Loucy (cell line): Measurements from ENCODE around the gene L3MBTL3.

Experiments used
- H2AFZ ChIP-seq: fragments of 200-600 bp; sonication (generic); 2 replicates; pipeline ENCODE4 v1.6.0; 2016; ENCODE audit warnings: antibody characterized with exemption, mild to moderate bottlenecking, low read length, moderate library complexity
- H3F3A ChIP-seq: fragments of 200-600 bp; 2 replicates; pipeline ENCODE4 v1.6.0; 2016; ENCODE audit warnings: antibody characterized with exemption, low read depth, mild to moderate bottlenecking
- H3K27me3 ChIP-seq: fragments of 200-600 bp; sonication (generic); 2 replicates; pipeline ENCODE4 v1.6.1; 2014; ENCODE audit warnings: low read length, mild to moderate bottlenecking; ENCODE audit not compliant: insufficient read depth, poor library complexity, severe bottlenecking
- H3K36me3 ChIP-seq: fragments of 200-600 bp; sonication (generic); 2 replicates; pipeline ENCODE4 v1.6.1; 2016; ENCODE audit warnings: low read length; ENCODE audit not compliant: insufficient read depth
- H3K4me1 ChIP-seq: fragments of 200-600 bp; sonication (generic); 2 replicates; pipeline ENCODE4 v1.5.1; 2014; ENCODE audit warnings: low read length, mild to moderate bottlenecking; ENCODE audit not compliant: insufficient read depth, poor library complexity, severe bottlenecking
- H3K4me2 ChIP-seq: fragments of 200-600 bp; sonication (generic); 2 replicates; pipeline ENCODE4 v1.6.0; 2014; ENCODE audit warnings: antibody characterized with exemption, low read length, low read depth, mild to moderate bottlenecking; ENCODE audit not compliant: poor library complexity, severe bottlenecking
- H3K4me3 ChIP-seq: fragments of 200-600 bp; sonication (generic); 2 replicates; pipeline ENCODE4 v1.5.1; 2014; ENCODE audit warnings: low read length, mild to moderate bottlenecking, mixed read lengths; ENCODE audit not compliant: poor library complexity, severe bottlenecking
- H3K79me2 ChIP-seq: fragments of 200-600 bp; sonication (generic); 2 replicates; pipeline ENCODE4 v1.6.1; 2014; ENCODE audit warnings: low read length; ENCODE audit not compliant: insufficient read depth
- H3K9ac ChIP-seq: fragments of 200-600 bp; sonication (generic); 2 replicates; pipeline ENCODE4 v1.6.0; 2014; ENCODE audit warnings: mild to moderate bottlenecking, low read depth, low read length, moderate library complexity; ENCODE audit not compliant: poor library complexity, severe bottlenecking
- H3K9me2 ChIP-seq: fragments of 200-600 bp; sonication (generic); replicated peaks from 2 replicates; pipeline ENCODE4 v1.6.1; 2016; ENCODE audit warnings: low read depth, low read length, mixed read lengths
- H3K9me3 ChIP-seq: fragments of 200-600 bp; sonication (generic); 2 replicates; pipeline ENCODE4 v1.6.1; 2014; ENCODE audit warnings: mild to moderate bottlenecking, antibody characterized with exemption, low read length, low read depth; ENCODE audit not compliant: insufficient read depth
- H4K20me1 ChIP-seq: fragments of 200-600 bp; sonication (generic); 2 replicates; pipeline ENCODE4 v1.6.0; 2014; ENCODE audit warnings: antibody characterized with exemption, low read length, mild to moderate bottlenecking; ENCODE audit not compliant: insufficient read depth, poor library complexity, severe bottlenecking
- EZH2phosphoT487 ChIP-seq: fragments of 200-600 bp; IDR thresholded peaks from 2 replicates; pipeline ENCODE4 v1.6.1; 2018; ENCODE audit warnings: antibody characterized with exemption, mild to moderate bottlenecking, moderate library complexity, borderline replicate concordance
- TF ChIP-seq, protein P1 (sequence below): fragments of 200-600 bp; sonication (generic); conservative IDR thresholded peaks from 2 replicates; pipeline ENCODE4 v1.5.1; 2014; ENCODE audit warnings: mild to moderate bottlenecking, antibody characterized with exemption, low read length

Gene L3MBTL3

GRCh38 chr6:130111031-130111430, 92.7 kb downstream of the L3MBTL3 start:
- Histone ChIP-seq H3K79me2 (no peaks in the 10 kb centered on the region), H2AFZ (no peak overlapping the region), H4K20me1 (no peaks in the 10 kb centered on the region), H3K9ac (no peak overlapping the region), H3F3A (no peaks in the 10 kb centered on the region), H3K36me3 (0 out of 2 replicates have a peak, but pooled peaks cover 3% of the 10 kb centered on the region), H3K9me2 (no peaks in the 10 kb centered on the region), H3K4me3 (no peak overlapping the region), H3K27me3 (no peaks in the 10 kb centered on the region), H3K9me3 (no peaks in the 10 kb centered on the region), H3K4me2 (no peak overlapping the region), H3K4me1 (no peaks in the 10 kb centered on the region)
- TF ChIP-seq EZH2phosphoT487 = no peak
- TF ChIP-seq, protein P1, sequence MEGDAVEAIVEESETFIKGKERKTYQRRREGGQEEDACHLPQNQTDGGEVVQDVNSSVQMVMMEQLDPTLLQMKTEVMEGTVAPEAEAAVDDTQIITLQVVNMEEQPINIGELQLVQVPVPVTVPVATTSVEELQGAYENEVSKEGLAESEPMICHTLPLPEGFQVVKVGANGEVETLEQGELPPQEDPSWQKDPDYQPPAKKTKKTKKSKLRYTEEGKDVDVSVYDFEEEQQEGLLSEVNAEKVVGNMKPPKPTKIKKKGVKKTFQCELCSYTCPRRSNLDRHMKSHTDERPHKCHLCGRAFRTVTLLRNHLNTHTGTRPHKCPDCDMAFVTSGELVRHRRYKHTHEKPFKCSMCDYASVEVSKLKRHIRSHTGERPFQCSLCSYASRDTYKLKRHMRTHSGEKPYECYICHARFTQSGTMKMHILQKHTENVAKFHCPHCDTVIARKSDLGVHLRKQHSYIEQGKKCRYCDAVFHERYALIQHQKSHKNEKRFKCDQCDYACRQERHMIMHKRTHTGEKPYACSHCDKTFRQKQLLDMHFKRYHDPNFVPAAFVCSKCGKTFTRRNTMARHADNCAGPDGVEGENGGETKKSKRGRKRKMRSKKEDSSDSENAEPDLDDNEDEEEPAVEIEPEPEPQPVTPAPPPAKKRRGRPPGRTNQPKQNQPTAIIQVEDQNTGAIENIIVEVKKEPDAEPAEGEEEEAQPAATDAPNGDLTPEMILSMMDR = no peak

- no peaks in the 10 kb centered on the region for H3K9me3 ChIP-seq
- H2AFZ ChIP-seq = no peak overlapping the region
- TF ChIP-seq EZH2phosphoT487 = no peak
- TF ChIP-seq, protein P1 = no peak
- H3K27me3 ChIP-seq = no peaks in the 10 kb centered on the region
- no peaks in the 10 kb centered on the region for H3K79me2 ChIP-seq
- H4K20me1 ChIP-seq = no peaks in the 10 kb centered on the region
- 0 out of 2 replicates have a peak, but pooled peaks cover 3% of the 10 kb centered on the region for H3K36me3 ChIP-seq
- no peak overlapping the region for H3K9ac ChIP-seq
- H3F3A ChIP-seq = no peaks in the 10 kb centered on the region
- H3K4me2 ChIP-seq = no peak overlapping the region
- H3K4me3 ChIP-seq = no peak overlapping the region
- no peaks in the 10 kb centered on the region for H3K9me2 ChIP-seq
- H3K4me1 ChIP-seq = no peaks in the 10 kb centered on the region
These were observed 94.9 kb downstream of the L3MBTL3 start for GRCh38 chr6:130113201-130113710.

DNA sequence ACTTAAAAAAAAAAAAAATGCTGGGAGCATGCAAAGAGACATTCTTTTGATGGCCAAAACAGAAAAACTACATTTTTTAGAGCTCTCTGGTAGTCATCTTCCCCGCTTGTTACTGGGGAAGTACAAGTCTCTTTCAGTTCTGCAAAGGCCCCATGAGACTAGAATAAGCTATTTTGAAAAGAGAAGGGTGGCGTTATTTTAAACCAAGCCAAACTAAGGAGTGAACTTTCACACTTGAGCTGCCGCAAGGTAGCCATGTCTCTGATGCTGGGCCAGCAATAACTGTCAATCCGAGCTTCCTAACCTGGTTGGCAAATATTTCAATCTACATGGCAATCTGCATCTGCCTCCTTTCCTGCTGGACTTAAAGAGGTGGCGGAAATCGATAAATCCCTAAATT, 96.7 kb downstream of the L3MBTL3 start:
- H3K36me3 ChIP-seq = no peaks in the 10 kb centered on the region
- no peaks in the 10 kb centered on the region for H3K9me3 ChIP-seq
- no peaks in the 10 kb centered on the region for H3K27me3 ChIP-seq
- no peaks in the 10 kb centered on the region for H3K9me2 ChIP-seq
- TF ChIP-seq EZH2phosphoT487 = no peak
- TF ChIP-seq, protein P1 = no peak
- H4K20me1 ChIP-seq = no peaks in the 10 kb centered on the region
- no peak overlapping the region for H3K4me2 ChIP-seq
- H3K4me1 ChIP-seq = no peaks in the 10 kb centered on the region
- H3F3A ChIP-seq = no peaks in the 10 kb centered on the region
- H2AFZ ChIP-seq = no peak overlapping the region
- H3K4me3 ChIP-seq = no peak overlapping the region
- no peak overlapping the region for H3K9ac ChIP-seq
- no peaks in the 10 kb centered on the region for H3K79me2 ChIP-seq
